ENCODE results near the gene RHOF. TPM values are rescaled to one million over a fixed set of nuclear protein-coding genes. Genes with fewer than 3 reads are reported as not detected.

The RHOF gene
- total and polyA plus RNA-seq, 2 of the 13 experiments (the other 11 are each of a cell fraction or from before 2014, with no cell fraction given) = 14.6 to 32.2 TPM

GRCh38 chr12:121776190-121777098, 17.0 kb downstream of the RHOF start (continued):
- TF ChIP-seq PLSCR1 (CRISPR knock-in tag; IDR thresholded peaks at IDR 0.05; ENCODE audit: borderline replicate concordance) = no peak
- no peak for TF ChIP-seq DRAP1 (CRISPR knock-in tag; IDR thresholded peaks at IDR 0.05)
- TF ChIP-seq CREB3 (CRISPR knock-in tag; IDR thresholded peaks at IDR 0.05) = no peak
- TF ChIP-seq HOXA3 (CRISPR knock-in tag; IDR thresholded peaks at IDR 0.05) = no peak
- no peak for TF ChIP-seq ZNF296 (CRISPR knock-in tag; conservative IDR thresholded peaks at IDR 0.05)
- TF ChIP-seq ERF (CRISPR knock-in tag; IDR thresholded peaks at IDR 0.05) = no peak
- no peak for TF ChIP-seq KDM3A (CRISPR knock-in tag; IDR thresholded peaks at IDR 0.05; ENCODE audit: low read depth)
- TF ChIP-seq DR1 (CRISPR knock-in tag; IDR thresholded peaks at IDR 0.05) = no peak
- no peak for TF ChIP-seq ZBTB46 (CRISPR knock-in tag; IDR thresholded peaks at IDR 0.05; ENCODE audit: borderline replicate concordance)
- TF ChIP-seq ZNF136 (CRISPR knock-in tag; IDR thresholded peaks at IDR 0.05; ENCODE audit: low read depth) = no peak
- no peak for TF ChIP-seq EEA1 (CRISPR knock-in tag; IDR thresholded peaks at IDR 0.05; ENCODE audit: borderline replicate concordance)
- TF ChIP-seq CHCHD3 (CRISPR knock-in tag; IDR thresholded peaks at IDR 0.05) = no peak
- TF ChIP-seq GLI4 (CRISPR knock-in tag; IDR thresholded peaks at IDR 0.05; ENCODE audit: borderline replicate concordance) = no peak
- TF ChIP-seq ZNF292 (CRISPR knock-in tag; IDR thresholded peaks at IDR 0.05; ENCODE audit: borderline replicate concordance, low read depth) = no peak
- no peak for TF ChIP-seq HOMEZ (CRISPR knock-in tag; IDR thresholded peaks at IDR 0.05; ENCODE audit: low read depth)
- no peak for TF ChIP-seq ZNF564 (CRISPR knock-in tag; IDR thresholded peaks at IDR 0.05)
- TF ChIP-seq ZNF256 (CRISPR knock-in tag; conservative IDR thresholded peaks at IDR 0.05) = no peak
- TF ChIP-seq SRY (CRISPR knock-in tag; IDR thresholded peaks at IDR 0.05) = no peak
- no peak for TF ChIP-seq NFE2L2 (IDR thresholded peaks at IDR 0.05; ENCODE audit: low read length)
- TF ChIP-seq ZSCAN30 (CRISPR knock-in tag; IDR thresholded peaks at IDR 0.05) = no peak
- TF ChIP-seq ZNF710 (CRISPR knock-in tag; IDR thresholded peaks at IDR 0.05; ENCODE audit: borderline replicate concordance) = no peak
- TF ChIP-seq CC2D1A (CRISPR knock-in tag; IDR thresholded peaks at IDR 0.05) = no peak
- no peak for TF ChIP-seq ZC3H4 (CRISPR knock-in tag; IDR thresholded peaks at IDR 0.05; ENCODE audit: borderline replicate concordance)

Data from HepG2 (cell line).